Measurements from ENCODE around the gene FKBP14.

The FKBP14 gene

DNA sequence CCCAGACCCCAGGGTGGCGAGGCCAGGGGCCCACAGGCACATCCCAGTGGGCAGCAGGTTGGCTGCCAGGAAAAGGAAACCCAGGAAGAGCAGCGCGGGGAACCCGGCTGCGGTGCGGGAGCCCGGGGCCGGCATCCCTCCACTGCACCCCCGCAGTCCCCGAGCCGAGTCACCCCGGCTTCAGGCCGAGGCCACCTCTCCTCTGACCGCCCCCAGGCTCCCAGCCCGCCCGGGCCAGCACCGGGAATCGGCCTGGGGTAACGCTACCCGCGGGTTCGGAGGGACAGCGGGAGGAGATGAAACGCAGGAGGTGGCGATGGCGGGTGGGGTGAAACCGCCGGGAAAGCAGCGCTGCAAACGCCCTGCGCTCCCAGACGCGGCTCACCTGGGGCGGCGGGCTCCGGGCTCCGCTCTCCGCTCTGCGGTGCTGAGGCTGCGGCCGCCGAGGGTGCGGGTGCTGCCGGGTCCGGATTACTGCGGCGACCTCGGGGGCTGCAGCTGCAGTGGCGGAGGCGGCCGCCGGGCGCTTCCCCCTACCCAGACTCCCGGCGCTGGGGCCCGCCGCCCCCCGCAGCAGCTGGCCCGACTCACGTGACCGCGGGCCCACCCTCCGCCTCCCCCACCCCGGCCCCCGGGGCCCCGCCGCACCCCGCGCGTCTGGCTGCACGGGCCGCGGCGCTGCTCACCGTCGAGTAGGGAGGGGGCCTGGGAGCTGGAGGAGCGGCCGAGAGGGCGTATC lies 37.1 kb downstream of the FKBP14 start, which contains the start of gene SCRN1:
TSS of gene SCRN1 (minus strand) at position 545 of the 739 bp plus-strand sequence. CDS start 20,734 bp downstream, outside the sequence.
- H3K9me3 Mint-ChIP-seq = peaks cover 8% of the 10 kb centered on the region
- H3K36me3 Mint-ChIP-seq (ENCODE audit: low read depth) = no peaks in the 10 kb centered on the region
- H3K27me3 Mint-ChIP-seq = peaks cover 43% of the 10 kb centered on the region
- H3K4me1 Mint-ChIP-seq (ENCODE audit: low read depth) = peaks cover 30% of the 10 kb centered on the region
- peak within 1 kb of the TSS; percentile 82 for H3K27ac Mint-ChIP-seq
- peak within 1 kb of the TSS; percentile 84 for H3K4me3 Mint-ChIP-seq

DNA sequence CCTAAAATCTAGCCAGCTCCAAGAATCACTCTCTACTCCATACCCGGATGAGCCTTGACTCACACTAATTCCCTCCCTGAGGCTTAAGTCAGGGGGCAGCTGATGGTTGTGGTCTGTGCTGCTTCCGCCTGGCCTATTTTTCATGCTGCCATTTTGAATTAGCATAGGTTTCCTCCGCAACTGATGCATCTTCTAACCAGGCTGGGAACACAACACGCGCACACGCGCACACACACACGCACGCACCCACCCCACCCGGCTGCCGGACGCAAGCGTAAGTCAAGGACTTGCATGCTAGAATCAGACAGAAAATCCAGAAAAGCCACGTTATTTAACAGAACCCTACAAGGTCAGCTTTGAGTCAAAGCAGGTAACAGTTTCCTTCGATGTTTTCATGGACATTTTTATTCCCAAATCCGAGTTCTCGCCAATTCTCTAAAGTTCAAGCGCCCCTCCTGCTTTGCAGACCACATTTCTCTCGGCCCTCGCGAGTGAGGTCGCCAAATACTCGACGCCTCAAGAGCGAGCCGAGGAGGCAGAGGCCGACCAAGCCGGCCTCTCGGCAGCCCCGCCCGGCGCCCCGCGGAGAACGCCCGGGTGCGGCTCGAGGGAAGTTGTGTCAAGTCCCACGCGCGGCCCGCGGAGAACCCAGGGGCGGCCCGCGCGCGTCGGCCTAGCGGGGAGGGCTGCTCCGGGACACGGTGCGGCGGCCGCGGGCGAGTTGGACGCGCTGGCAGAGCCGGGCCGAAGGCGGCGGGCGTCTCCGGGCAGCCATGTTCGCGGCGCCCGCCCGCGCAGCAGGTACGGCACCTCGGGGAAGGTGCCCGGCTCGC lies 37.9 kb downstream of the FKBP14 start:
- H3K27me3 Mint-ChIP-seq = peaks cover 41% of the 10 kb centered on the region
- H3K4me1 Mint-ChIP-seq (ENCODE audit: low read depth) = peaks cover 30% of the 10 kb centered on the region
- peak overlapping the region; percentile 82 for H3K27ac Mint-ChIP-seq
- H3K9me3 Mint-ChIP-seq = peaks cover 5% of the 10 kb centered on the region
- H3K36me3 Mint-ChIP-seq (ENCODE audit: low read depth) = no peaks in the 10 kb centered on the region
- peak overlapping the region; percentile 84 for H3K4me3 Mint-ChIP-seq

DNA sequence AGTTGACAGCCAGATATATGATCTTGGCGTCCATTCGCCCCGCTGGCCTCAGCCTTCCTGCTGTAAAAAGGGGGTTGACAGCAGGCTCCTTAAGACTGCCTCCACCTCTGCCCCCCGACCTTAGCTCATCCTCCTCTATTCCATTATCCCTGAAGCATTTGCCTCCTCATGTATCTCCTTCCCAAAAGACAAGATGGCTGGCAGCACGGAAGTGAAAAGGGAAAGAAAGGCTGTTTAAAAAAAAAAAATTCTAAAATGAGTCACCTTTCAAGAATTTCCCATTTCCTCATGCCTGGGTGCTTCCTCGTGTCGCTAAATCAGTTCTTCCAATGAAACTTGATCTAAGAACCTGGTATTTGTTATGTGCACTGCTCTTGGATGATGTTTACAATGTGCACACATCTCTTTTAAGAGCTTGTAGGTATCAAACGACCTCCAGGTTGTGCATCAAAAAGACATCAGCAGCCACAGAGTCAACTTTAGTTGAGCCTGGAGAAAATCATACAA lies 38.6 kb downstream of the FKBP14 start:
- Mint-ChIP-seq H3K4me1 (ENCODE audit: low read depth) (peaks cover 30% of the 10 kb centered on the region), H3K9me3 (peaks cover 5% of the 10 kb centered on the region), H3K27ac (peak overlapping the region; percentile 82), H3K27me3 (peaks cover 43% of the 10 kb centered on the region), H3K36me3 (ENCODE audit: low read depth) (no peaks in the 10 kb centered on the region), H3K4me3 (peak overlapping the region; percentile 84)

DNA sequence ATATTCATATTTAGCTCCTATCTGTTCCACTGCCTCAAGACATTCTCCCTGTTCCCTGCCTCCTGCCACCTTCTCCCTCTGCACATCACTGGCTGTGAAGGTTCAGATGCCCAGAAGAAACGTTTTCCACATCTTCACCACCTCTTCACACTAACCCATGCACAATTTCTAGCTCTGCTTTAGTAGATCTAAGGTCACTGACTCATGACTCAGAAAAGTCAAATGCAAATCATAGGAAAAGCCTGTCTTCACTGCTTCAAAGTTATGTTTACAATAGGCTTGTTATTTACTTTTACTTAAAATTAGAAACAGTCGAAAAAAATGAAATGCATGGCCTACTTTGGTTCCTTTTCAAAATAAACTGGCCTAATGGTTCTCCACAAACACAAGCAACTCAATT lies 39.4 kb downstream of the FKBP14 start:
- Mint-ChIP-seq H3K4me3 (peak overlapping the region; percentile 14), H3K27ac (peak overlapping the region; percentile 49), H3K27me3 (peaks cover 38% of the 10 kb centered on the region), H3K9me3 (no peaks in the 10 kb centered on the region), H3K36me3 (ENCODE audit: low read depth) (no peaks in the 10 kb centered on the region), H3K4me1 (ENCODE audit: low read depth) (peaks cover 30% of the 10 kb centered on the region)

DNA sequence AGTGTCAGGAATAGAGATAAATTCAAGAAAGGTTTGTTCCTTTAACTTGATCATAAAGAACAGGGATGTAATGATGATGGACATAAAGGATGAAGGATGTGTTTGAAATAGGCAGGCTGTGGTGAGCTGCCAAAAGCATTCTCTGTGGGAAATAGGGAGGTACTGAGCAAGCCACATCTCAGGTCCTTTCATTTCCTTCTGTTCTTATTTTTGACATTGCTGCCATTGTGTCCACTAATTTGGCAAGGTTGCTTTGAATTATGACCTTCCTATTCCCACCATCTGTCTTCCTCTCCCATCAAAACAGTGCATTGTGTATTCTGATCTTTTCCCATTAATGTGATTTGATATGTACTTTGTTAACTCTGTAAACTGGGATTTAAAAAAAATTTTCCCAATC lies 46.4 kb downstream of the FKBP14 start:
- H3K4me1 Mint-ChIP-seq (ENCODE audit: low read depth) = no peaks in the 10 kb centered on the region

DNA sequence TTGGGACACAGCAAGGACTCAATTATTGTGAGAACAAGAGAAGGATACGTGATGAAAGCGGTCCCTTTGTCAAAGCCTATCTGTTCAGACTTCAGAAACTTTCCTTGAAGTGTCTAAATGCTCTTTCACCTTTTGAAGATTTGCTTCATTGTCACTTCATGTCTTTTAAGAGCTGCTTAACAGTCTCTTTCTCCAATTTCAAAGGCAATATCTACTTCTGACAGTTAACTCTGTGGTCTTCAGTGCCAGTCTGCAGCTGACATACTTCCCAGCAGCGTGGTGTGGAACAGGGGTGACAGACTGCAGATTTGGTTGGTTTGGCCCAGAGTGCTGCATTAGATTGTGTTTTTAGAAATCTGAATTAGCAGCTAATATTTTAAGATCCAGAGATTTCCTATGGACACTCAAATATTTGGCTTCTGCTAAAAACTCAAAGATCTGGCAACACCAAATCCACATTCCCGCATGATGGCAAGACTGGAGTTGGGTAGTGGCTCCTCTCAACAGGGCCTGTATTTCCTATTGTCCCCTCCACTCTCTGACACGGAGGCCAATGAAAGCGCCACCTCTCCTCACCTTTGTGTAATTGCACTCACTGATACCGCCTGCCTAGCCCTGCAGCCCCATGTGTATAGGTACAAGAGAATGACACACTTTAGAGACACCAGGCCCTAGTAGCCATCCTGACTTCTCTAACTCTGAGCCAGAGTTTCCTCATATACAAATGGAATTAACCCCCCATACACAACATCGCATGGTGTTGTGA lies 48.4 kb downstream of the FKBP14 start:
- Mint-ChIP-seq H3K9me3 (no peaks in the 10 kb centered on the region), H3K36me3 (ENCODE audit: low read depth) (no peaks in the 10 kb centered on the region), H3K27me3 (peaks cover 5% of the 10 kb centered on the region), H3K4me3 (no peak overlapping the region), H3K27ac (no peak overlapping the region), H3K4me1 (ENCODE audit: low read depth) (no peaks in the 10 kb centered on the region)

More for the DNA sequence above, 46.4 kb downstream of the FKBP14 start:
- no peaks in the 10 kb centered on the region for H3K9me3 Mint-ChIP-seq
- peaks cover 10% of the 10 kb centered on the region for H3K27me3 Mint-ChIP-seq
- no peak overlapping the region for H3K4me3 Mint-ChIP-seq
- no peaks in the 10 kb centered on the region for H3K36me3 Mint-ChIP-seq (ENCODE audit: low read depth)
- no peak overlapping the region for H3K27ac Mint-ChIP-seq

DNA sequence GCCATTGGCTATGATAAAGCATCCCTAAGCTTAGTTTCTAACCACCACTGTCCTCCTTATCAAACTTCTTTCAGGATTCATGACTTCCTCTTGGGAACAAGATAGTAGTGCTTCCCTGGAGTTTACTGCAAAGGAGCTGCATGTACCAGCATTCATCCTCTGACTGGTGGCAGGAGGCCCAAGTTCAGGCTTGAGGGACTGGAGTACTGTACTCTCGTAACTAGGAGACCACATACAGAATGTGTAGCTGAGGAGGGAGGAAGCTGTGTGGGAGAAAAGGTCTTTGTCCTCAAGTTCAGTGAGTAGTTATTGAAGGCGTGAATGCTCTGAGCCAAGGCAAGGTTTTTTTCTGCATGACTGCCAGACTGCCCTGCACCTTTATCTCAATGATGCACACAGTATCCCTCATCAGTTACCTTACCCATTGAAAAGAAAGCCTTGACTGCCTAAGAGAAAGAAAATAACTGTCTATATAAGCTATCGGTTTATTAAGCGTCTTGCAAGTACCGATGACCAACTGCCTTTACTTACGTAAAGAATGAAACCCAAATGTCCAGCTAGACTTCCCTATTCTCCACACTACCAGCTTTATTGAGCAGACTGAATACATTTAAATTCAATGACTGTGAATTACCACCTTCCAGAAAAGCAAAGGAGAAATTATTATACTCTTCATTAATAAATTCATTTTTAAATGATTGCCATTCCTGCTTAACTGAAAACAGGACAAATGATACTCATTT lies 49.7 kb downstream of the FKBP14 start:
- Mint-ChIP-seq H3K36me3 (ENCODE audit: low read depth) (no peaks in the 10 kb centered on the region), H3K4me1 (ENCODE audit: low read depth) (no peaks in the 10 kb centered on the region), H3K4me3 (no peak overlapping the region), H3K27me3 (peaks cover 5% of the 10 kb centered on the region), H3K9me3 (no peaks in the 10 kb centered on the region), H3K27ac (no peak overlapping the region)

DNA sequence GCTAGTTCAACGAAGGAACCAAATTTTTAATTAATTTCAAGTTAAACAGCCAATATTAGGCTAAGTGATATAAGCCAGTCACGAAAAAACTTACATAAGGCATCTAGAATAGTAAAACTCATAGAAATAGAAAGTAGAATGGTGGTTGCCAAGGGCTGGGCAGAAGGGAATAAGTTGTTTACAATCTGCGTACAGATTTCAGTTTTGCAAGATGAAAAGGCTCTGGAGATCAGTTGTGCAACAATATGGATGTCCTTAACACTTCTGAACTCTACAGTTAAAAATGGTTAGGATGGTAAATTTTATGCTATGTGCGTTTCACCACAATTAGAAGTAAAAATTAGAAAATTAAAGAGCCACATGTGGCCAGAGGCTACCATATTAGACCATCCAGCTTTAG lies 50.2 kb downstream of the FKBP14 start:
- H3K36me3 Mint-ChIP-seq (ENCODE audit: low read depth) = no peaks in the 10 kb centered on the region
- H3K9me3 Mint-ChIP-seq = no peaks in the 10 kb centered on the region
- peaks cover 5% of the 10 kb centered on the region for H3K27me3 Mint-ChIP-seq
- H3K27ac Mint-ChIP-seq = no peak overlapping the region
- no peaks in the 10 kb centered on the region for H3K4me1 Mint-ChIP-seq (ENCODE audit: low read depth)
- H3K4me3 Mint-ChIP-seq = no peak overlapping the region

DNA sequence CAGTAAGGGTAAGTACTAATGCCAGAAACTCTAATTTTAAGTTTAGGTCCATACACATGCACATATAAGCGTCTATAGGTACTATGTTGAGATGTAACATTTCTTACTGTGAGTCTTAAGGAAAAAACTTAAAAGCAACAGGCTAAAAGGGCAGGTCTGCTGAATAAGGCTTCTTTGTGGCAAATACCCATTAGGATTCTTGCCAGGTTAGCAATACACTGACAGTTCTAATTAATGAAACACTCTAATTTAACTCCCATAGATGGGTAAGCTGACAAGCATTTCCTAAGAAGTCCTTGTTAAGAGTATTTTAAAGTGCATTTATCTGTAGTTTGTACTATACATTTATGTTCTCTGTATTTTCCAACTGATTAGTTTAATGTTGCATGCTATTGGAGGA lies 50.9 kb downstream of the FKBP14 start:
- no peak overlapping the region for H3K27ac Mint-ChIP-seq
- peaks cover 5% of the 10 kb centered on the region for H3K27me3 Mint-ChIP-seq
- no peak overlapping the region for H3K4me3 Mint-ChIP-seq
- no peaks in the 10 kb centered on the region for H3K4me1 Mint-ChIP-seq (ENCODE audit: low read depth)
- no peaks in the 10 kb centered on the region for H3K9me3 Mint-ChIP-seq
- H3K36me3 Mint-ChIP-seq (ENCODE audit: low read depth) = no peaks in the 10 kb centered on the region

DNA sequence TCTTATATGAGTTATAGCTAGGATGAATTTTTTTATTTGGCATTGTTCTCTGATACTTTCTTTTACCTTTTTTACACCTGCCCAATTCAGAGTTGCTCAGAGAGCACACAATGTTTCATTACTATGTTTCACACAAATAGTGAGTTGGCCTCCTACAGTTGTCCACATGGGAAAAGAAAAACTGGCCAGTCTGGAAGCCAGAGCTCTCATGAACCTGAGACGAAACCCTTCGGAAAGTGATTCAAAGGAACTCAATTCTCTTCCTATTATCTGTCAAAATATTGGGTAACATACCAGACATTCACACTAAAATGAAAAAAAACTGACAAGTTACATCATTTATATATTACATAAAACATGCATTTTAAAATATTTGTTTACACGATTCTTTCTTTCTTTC lies 52.2 kb downstream of the FKBP14 start:
- no peak overlapping the region for H3K4me3 Mint-ChIP-seq
- peaks cover 10% of the 10 kb centered on the region for H3K4me1 Mint-ChIP-seq (ENCODE audit: low read depth)
- H3K27ac Mint-ChIP-seq = no peak overlapping the region
- H3K27me3 Mint-ChIP-seq = no peaks in the 10 kb centered on the region
- no peaks in the 10 kb centered on the region for H3K36me3 Mint-ChIP-seq (ENCODE audit: low read depth)
- no peaks in the 10 kb centered on the region for H3K9me3 Mint-ChIP-seq

DNA sequence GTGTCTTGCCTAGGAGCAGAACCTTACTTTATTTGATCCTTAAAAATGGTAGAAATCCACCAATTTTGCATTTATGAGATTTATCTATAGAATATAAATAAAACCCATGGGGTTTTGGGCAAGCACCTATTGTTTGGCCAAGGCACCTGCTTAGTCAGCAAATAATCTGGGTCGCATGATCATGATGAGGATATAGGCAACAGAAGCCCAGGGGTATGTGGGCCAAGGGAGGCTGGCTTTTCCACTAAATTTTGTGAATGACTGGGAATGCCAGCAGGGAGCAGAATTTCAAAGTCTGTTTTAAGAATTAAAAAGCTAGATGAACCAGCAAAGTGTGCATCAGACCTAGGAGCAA lies 54.2 kb downstream of the FKBP14 start:
- H3K4me1 Mint-ChIP-seq (ENCODE audit: low read depth) = peaks cover 10% of the 10 kb centered on the region
- no peaks in the 10 kb centered on the region for H3K36me3 Mint-ChIP-seq (ENCODE audit: low read depth)
- H3K9me3 Mint-ChIP-seq = no peaks in the 10 kb centered on the region
- H3K27me3 Mint-ChIP-seq = no peaks in the 10 kb centered on the region
- no peak overlapping the region for H3K4me3 Mint-ChIP-seq
- no peak overlapping the region for H3K27ac Mint-ChIP-seq

DNA sequence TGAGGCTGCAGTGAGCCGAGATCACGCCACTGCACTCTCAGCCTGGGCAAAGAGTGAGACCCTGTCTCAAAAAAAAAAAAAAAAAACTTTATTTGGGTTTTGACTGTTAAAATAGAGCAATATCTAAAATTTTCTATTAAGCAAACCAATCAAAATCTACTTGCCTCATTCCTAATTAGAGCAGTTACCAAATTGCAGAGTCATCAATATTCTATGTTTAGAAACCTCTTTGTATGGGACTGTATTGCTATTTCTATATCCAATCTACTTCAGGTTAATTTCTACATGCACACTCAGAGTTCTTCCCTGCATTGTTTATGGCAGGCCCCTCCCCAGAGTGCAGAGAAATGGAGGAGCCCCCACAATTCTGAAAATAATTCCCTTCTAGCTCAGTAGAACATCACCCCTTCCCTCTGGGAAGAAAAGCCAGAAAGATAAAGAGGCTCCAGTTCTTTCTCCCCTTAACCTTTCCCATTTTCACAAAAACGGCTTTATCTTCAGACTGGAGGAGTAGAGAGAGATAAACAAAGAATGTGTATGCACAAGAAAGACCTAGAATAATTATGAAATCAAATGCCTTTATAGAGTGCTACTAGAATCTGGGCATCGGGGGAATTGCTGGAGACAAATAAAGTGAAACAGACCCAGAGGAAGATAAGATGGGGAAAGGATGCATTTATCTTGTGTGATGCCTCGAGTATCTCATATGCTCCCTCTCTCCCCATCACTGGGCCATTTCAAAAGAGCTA lies 54.8 kb downstream of the FKBP14 start:
- H3K4me1 Mint-ChIP-seq (ENCODE audit: low read depth) = peaks cover 10% of the 10 kb centered on the region
- no peak overlapping the region for H3K27ac Mint-ChIP-seq
- H3K4me3 Mint-ChIP-seq = no peak overlapping the region
- H3K27me3 Mint-ChIP-seq = no peaks in the 10 kb centered on the region
- no peaks in the 10 kb centered on the region for H3K9me3 Mint-ChIP-seq
- no peaks in the 10 kb centered on the region for H3K36me3 Mint-ChIP-seq (ENCODE audit: low read depth)

DNA sequence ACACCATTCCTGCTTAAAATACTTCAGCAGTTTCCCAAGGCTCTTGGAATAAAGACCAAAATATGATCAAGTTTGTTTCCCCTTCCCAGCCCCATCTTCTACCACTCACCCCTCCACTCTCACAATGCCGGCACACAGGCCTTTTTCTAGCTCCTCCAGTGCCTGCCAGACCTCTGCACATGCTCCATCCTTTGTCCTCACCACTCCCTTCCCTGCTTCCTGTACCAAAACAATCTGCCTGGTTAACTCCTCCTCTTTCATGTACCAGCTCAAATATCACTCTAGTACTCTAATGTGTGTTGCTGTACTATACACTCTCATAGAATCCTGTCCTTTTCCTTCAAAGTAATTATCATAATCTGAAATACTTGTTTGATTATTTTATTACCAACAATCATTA lies 56.3 kb downstream of the FKBP14 start:
- Mint-ChIP-seq H3K4me3 (no peak overlapping the region), H3K9me3 (no peaks in the 10 kb centered on the region), H3K36me3 (ENCODE audit: low read depth) (no peaks in the 10 kb centered on the region), H3K27me3 (no peaks in the 10 kb centered on the region), H3K4me1 (ENCODE audit: low read depth) (peaks cover 10% of the 10 kb centered on the region), H3K27ac (no peak overlapping the region)

DNA sequence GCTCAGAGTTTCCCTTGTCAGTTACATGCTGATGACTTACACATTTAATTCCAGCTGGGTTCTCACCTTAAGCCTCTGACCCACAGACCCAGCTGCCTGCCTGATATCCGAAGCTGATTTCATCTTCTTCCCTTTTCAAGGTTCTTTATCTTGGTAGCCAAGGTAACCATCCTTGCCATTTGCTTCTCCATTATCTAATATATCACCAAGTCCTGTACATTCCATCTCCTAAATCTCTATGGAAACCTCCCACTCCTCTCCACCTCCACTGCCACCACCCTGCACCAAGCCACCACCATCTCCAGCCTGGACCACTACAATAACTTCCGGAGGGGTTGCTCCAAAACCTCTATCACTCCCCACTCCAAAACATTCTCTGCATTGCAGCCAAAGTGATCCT lies 56.8 kb downstream of the FKBP14 start:
- no peaks in the 10 kb centered on the region for H3K36me3 Mint-ChIP-seq (ENCODE audit: low read depth)
- H3K27me3 Mint-ChIP-seq = no peaks in the 10 kb centered on the region
- peaks cover 10% of the 10 kb centered on the region for H3K4me1 Mint-ChIP-seq (ENCODE audit: low read depth)
- no peaks in the 10 kb centered on the region for H3K9me3 Mint-ChIP-seq
- H3K27ac Mint-ChIP-seq = no peak overlapping the region
- H3K4me3 Mint-ChIP-seq = no peak overlapping the region
